Breast epithelium (tissue), 3 donors: ENCODE data around the gene COL26A1.

Source experiments
- POLR2A ChIP-seq: fragments of 450-650 bp; IDR thresholded peaks from one replicate; pipeline ENCODE4 v1.6.1; 2016; ENCODE audit warnings: antibody characterized with exemption, mild to moderate bottlenecking, moderate library complexity
- POLR2AphosphoS5 ChIP-seq, 3 donors: sonication (generic); formaldehyde crosslinking; IDR thresholded peaks; one replicate each; pipeline ENCODE4 v1.6.1; 2017; ENCODE audit warnings: antibody characterized with exemption in 3 of 3
- TF ChIP-seq, protein P1 (sequence below), 3 donors: fragments of 450-650 bp; IDR thresholded peaks; one replicate each; pipeline ENCODE4 v1.5.1; 2016 to 2017; ENCODE audit warnings: antibody characterized with exemption in 3 of 3, mild to moderate bottlenecking in 3 of 3, moderate library complexity in 3 of 3

DNA sequence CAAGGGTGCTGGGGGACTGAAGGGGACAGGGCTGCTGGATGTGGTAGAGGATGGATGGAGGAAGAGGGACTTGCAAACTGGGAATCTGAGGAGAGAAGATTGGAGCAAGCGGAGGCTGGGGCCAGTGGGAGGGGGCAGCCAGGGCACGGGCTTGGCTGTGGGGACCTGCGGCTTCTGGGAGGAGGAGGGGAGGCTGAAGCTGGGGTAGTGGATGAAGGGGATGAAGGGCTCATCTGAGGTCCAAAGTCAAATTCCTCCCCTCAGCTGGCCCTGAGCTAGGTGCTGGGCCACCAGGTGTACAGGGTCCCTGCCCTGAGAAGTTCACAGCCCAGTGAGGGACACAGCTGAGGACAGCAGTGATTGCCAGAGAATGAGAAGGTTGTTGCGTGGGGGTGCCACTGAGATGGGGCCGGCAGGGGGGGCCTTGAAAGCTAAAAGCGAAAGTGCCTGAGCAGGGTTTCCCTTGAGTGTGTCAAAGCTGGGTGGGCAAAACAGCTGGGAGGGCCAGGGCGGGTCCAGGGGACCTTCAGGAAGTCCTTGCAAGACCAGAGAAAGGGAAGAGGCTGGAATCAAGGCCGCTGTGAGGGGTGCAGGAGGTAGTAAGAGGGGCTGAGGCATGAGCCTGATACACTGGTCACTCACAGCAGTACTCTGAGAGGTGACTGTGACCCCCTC lies 191.2 kb downstream of the COL26A1 start:
- TF ChIP-seq POLR2AphosphoS5 (IDR thresholded peaks at IDR 0.05) = no peak
- TF ChIP-seq, protein P1, sequence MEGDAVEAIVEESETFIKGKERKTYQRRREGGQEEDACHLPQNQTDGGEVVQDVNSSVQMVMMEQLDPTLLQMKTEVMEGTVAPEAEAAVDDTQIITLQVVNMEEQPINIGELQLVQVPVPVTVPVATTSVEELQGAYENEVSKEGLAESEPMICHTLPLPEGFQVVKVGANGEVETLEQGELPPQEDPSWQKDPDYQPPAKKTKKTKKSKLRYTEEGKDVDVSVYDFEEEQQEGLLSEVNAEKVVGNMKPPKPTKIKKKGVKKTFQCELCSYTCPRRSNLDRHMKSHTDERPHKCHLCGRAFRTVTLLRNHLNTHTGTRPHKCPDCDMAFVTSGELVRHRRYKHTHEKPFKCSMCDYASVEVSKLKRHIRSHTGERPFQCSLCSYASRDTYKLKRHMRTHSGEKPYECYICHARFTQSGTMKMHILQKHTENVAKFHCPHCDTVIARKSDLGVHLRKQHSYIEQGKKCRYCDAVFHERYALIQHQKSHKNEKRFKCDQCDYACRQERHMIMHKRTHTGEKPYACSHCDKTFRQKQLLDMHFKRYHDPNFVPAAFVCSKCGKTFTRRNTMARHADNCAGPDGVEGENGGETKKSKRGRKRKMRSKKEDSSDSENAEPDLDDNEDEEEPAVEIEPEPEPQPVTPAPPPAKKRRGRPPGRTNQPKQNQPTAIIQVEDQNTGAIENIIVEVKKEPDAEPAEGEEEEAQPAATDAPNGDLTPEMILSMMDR (IDR thresholded peaks at IDR 0.05) = no peak
- no peak for TF ChIP-seq POLR2A
